ENCODE results near the gene RRAS2. TPM values are rescaled to one million over a fixed set of nuclear protein-coding genes. Genes with fewer than 3 reads are reported as not detected.

Gene RRAS2
- total RNA-seq, 1 experiment from 2014 or later: 42.2 TPM

DNA sequence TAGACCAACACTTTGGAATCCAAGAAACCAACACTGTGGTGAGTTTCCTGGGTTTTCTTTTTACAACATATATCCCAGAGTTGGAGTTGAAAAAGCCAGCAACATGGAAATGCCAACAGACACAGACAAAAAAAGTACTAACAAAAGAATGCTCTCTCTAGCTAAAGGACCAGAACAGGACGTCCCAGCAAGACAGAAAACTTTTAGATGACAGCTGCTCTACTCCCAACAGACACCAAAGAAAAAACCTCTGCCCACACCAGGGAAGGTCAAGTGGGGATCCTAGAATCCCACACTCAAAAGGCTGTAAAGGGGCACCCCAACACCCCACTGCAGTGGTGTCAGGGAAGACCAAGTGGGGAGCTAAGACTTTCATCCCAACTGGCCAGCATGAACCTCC lies 23.3 kb downstream of the RRAS2 start:
- DNase-seq: no peak
- TF ChIP-seq, protein P1, sequence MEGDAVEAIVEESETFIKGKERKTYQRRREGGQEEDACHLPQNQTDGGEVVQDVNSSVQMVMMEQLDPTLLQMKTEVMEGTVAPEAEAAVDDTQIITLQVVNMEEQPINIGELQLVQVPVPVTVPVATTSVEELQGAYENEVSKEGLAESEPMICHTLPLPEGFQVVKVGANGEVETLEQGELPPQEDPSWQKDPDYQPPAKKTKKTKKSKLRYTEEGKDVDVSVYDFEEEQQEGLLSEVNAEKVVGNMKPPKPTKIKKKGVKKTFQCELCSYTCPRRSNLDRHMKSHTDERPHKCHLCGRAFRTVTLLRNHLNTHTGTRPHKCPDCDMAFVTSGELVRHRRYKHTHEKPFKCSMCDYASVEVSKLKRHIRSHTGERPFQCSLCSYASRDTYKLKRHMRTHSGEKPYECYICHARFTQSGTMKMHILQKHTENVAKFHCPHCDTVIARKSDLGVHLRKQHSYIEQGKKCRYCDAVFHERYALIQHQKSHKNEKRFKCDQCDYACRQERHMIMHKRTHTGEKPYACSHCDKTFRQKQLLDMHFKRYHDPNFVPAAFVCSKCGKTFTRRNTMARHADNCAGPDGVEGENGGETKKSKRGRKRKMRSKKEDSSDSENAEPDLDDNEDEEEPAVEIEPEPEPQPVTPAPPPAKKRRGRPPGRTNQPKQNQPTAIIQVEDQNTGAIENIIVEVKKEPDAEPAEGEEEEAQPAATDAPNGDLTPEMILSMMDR (conservative IDR thresholded peaks at IDR 0.05): no peak
- TF ChIP-seq EZH2 (IDR thresholded peaks at IDR 0.05; ENCODE audit: low read depth): no peak
- H3K27ac ChIP-seq: no peak overlapping the region
- H3K4me3 ChIP-seq: no peak overlapping the region
- H3K9me3 ChIP-seq (ENCODE audit: insufficient read depth, low read depth): peaks cover 15% of the 10 kb centered on the region; the same call in 1 of the 2 replicates
- ChIA-PET POLR2A (ENCODE audit: unreplicated experiment) (no interaction called here), CTCF (no interaction called here)
- H3F3A ChIP-seq (ENCODE audit: insufficient read depth, low read depth): peaks cover 17% of the 10 kb centered on the region
- no peaks in the 10 kb centered on the region for H3K27me3 ChIP-seq (ENCODE audit: insufficient read depth, low read depth)
- H3K79me2 ChIP-seq (ENCODE audit: low read depth): peaks cover 90% of the 10 kb centered on the region
- no peak overlapping the region for H2AFZ ChIP-seq
- H3K9me2 ChIP-seq (ENCODE audit: insufficient read depth): no peaks in the 10 kb centered on the region
- no TSS peak for BruUV-seq (replicated peaks)
- H3K4me1 ChIP-seq (replicated peaks; ENCODE audit: insufficient read depth): no peaks in the 10 kb centered on the region
- H3K4me2 ChIP-seq: no peak overlapping the region
- peaks cover 5% of the 10 kb centered on the region for H3K36me3 ChIP-seq (ENCODE audit: low read depth)
- intact Hi-C loops (cut with micrococcal nuclease; ENCODE audit: unreplicated experiment): no loop called here
- H4K20me1 ChIP-seq (ENCODE audit: insufficient read depth): no peaks in the 10 kb centered on the region

DNA sequence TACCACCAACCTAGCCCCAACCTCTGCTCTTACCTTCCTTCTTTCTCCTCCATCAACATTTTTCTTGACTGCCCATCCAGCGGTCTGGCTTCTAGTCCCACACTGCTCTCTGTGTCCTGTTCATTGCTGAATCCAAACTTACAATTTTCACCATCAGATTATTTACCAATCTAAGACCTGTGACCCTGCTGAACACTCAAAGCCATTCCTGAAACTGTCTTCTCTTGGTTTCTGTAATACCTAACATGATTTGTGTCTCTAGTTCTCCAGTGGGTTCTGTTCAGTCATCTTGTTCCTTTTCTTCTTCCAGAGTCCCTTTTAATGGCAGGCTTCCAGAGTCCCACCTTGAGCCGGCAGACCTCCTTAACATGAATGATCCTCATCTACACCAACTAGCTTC lies 24.1 kb downstream of the RRAS2 start:
- no peaks in the 10 kb centered on the region for H4K20me1 ChIP-seq (ENCODE audit: insufficient read depth)
- H3K27ac ChIP-seq: no peak overlapping the region
- H3K4me3 ChIP-seq: no peak overlapping the region
- peaks cover 5% of the 10 kb centered on the region for H3K36me3 ChIP-seq (ENCODE audit: low read depth)
- POLR2A ChIA-PET (ENCODE audit: unreplicated experiment): no interaction called here
- intact Hi-C loops (cut with micrococcal nuclease; ENCODE audit: unreplicated experiment): no loop called here
- H3K27me3 ChIP-seq (ENCODE audit: insufficient read depth, low read depth): no peaks in the 10 kb centered on the region
- H3F3A ChIP-seq (ENCODE audit: insufficient read depth, low read depth): peaks cover 17% of the 10 kb centered on the region
- CTCF ChIA-PET: no interaction called here
- no peak for DNase-seq
- H3K9me2 ChIP-seq (ENCODE audit: insufficient read depth): no peaks in the 10 kb centered on the region
- no peaks in the 10 kb centered on the region for H3K4me1 ChIP-seq (replicated peaks; ENCODE audit: insufficient read depth)
- no peak overlapping the region for H3K4me2 ChIP-seq
- no TSS peak for BruUV-seq (replicated peaks)
- TF ChIP-seq, protein P1 (conservative IDR thresholded peaks at IDR 0.05): no peak
- no peak for TF ChIP-seq EZH2 (IDR thresholded peaks at IDR 0.05; ENCODE audit: low read depth)
- H3K79me2 ChIP-seq (ENCODE audit: low read depth): peaks cover 92% of the 10 kb centered on the region
- H2AFZ ChIP-seq: no peak overlapping the region
- peaks cover 15% of the 10 kb centered on the region; the same call in 1 of the 2 replicates for H3K9me3 ChIP-seq (ENCODE audit: insufficient read depth, low read depth)

DNA sequence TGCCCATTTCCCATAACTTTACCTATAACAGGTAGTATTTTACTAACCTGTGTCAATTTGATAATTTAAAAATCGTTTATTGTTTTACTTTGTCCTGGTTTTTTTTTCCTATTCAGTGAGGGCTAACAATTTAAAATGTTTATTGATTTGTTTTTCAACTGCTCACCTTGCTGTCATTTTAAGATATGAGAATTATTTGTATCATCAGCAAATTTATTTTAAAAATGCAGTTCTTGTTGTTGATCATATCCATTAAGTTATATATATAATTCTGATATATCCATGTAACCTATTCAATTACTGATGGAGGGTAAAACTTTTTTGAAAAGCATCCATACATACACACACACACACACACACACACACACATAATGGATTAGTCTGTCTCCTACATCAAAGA lies 24.8 kb downstream of the RRAS2 start:
- no peak for TF ChIP-seq EZH2 (IDR thresholded peaks at IDR 0.05; ENCODE audit: low read depth)
- TF ChIP-seq, protein P1 (conservative IDR thresholded peaks at IDR 0.05): no peak
- Histone ChIP-seq H3K79me2 (ENCODE audit: low read depth) (peaks cover 95% of the 10 kb centered on the region), H3K4me3 (no peak overlapping the region), H3K4me2 (no peak overlapping the region), H3K9me2 (ENCODE audit: insufficient read depth) (no peaks in the 10 kb centered on the region), H3F3A (ENCODE audit: insufficient read depth, low read depth) (peaks cover 17% of the 10 kb centered on the region), H3K27me3 (ENCODE audit: insufficient read depth, low read depth) (no peaks in the 10 kb centered on the region), H4K20me1 (ENCODE audit: insufficient read depth) (no peaks in the 10 kb centered on the region), H3K9me3 (ENCODE audit: insufficient read depth, low read depth) (peaks cover 15% of the 10 kb centered on the region; the same call in 1 of the 2 replicates), H3K36me3 (ENCODE audit: low read depth) (peaks cover 5% of the 10 kb centered on the region), H3K27ac (no peak overlapping the region), H3K4me1 (replicated peaks; ENCODE audit: insufficient read depth) (no peaks in the 10 kb centered on the region), H2AFZ (no peak overlapping the region)
- intact Hi-C loops (cut with micrococcal nuclease; ENCODE audit: unreplicated experiment): no loop called here
- ChIA-PET CTCF (no interaction called here), POLR2A (ENCODE audit: unreplicated experiment) (interaction anchor here (0.7 kb wide), 1 partner anchor 216 kb away, joined by 6 read pairs; no protein-coding TSS in a partner anchor)
- no peak for DNase-seq
- no TSS peak for BruUV-seq (replicated peaks)
